Effector memory CD8-positive, alpha-beta T cell (primary cell): ENCODE data around the gene LRP10.
A peak's percentile ranks its signal among the peaks of the same experiment; 100 is the strongest.
"Not testable (repeated sequence)": the region's sequence is repeated elsewhere in the genome, so short reads cannot be mapped to it uniquely, and the experiment has no call there.

Source experiments
- ATAC-seq: fragments of 150-1000 bp; cut with Tn5 transposase; replicated peaks from 2 replicates; pipeline ENCODE4 v1.10.0; 2021; ENCODE audit warnings: mild to moderate bottlenecking, moderate library complexity
- DNase-seq, 3 experiments: peaks; one replicate each; pipeline ENCODE4 v3.0.0; 2021
- H3K27ac Mint-ChIP-seq, 2 donors: one replicate each; pipeline ENCODE4 v1.8.0; 2022; ENCODE audit warnings: mild to moderate bottlenecking in 2 of 2, mixed read lengths in 2 of 2, moderate library complexity in 2 of 2
- H3K27me3 Mint-ChIP-seq, 2 donors: one replicate each; pipeline ENCODE4 v1.8.0; 2022; ENCODE audit warnings: mixed read lengths in 2 of 2
- H3K36me3 Mint-ChIP-seq: one replicate; pipeline ENCODE4 v1.8.0; 2022; ENCODE audit warnings: mild to moderate bottlenecking, moderate library complexity, mixed read lengths; ENCODE audit not compliant: insufficient read depth
- H3K4me1 Mint-ChIP-seq, 2 donors: one replicate each; pipeline ENCODE4 v1.8.0; 2022; ENCODE audit warnings: low read depth in 2 of 2, mixed read lengths in 2 of 2
- H3K4me3 Mint-ChIP-seq, 2 donors: one replicate each; pipeline ENCODE4 v1.8.0; 2022; ENCODE audit warnings: mild to moderate bottlenecking in 2 of 2, mixed read lengths in 2 of 2, moderate library complexity in 2 of 2
- H3K9me3 Mint-ChIP-seq, 2 donors: one replicate each; pipeline ENCODE4 v1.8.0; 2022; ENCODE audit warnings: mixed read lengths in 2 of 2

Gene LRP10

GRCh38 chr14:22895402-22895801 is 23.9 kb downstream of the LRP10 start:
- Mint-ChIP-seq H3K4me1 (peaks cover 2 to 3% of the 10 kb centered on the region in 2 donors), H3K36me3 (peaks cover 5% of the 10 kb centered on the region), H3K9me3 (no peaks in the 10 kb centered on the region), H3K27ac (no peak overlapping the region), H3K27me3 (no peaks in the 10 kb centered on the region), H3K4me3 (no peak overlapping the region)
- DNase-seq (no peak), ATAC-seq (no peak)

- Mint-ChIP-seq H3K36me3 (peaks cover 10% of the 10 kb centered on the region), H3K27ac (peak overlapping the region in 1 of 2 donors; percentile 26), H3K4me1 (peaks cover 2 to 4% of the 10 kb centered on the region in 2 donors), H3K9me3 (no peaks in the 10 kb centered on the region), H3K4me3 (no peak overlapping the region), H3K27me3 (no peaks in the 10 kb centered on the region)
- no peak for DNase-seq
- no peak for ATAC-seq
These were observed 24.8 kb downstream of the LRP10 start for GRCh38 chr14:22896356-22896755.

- Mint-ChIP-seq H3K4me3 (no peak overlapping the region), H3K27ac (peak overlapping the region in 1 of 2 donors; percentile 26), H3K27me3 (no peaks in the 10 kb centered on the region), H3K4me1 (peaks cover 2 to 4% of the 10 kb centered on the region in 2 donors), H3K9me3 (no peaks in the 10 kb centered on the region), H3K36me3 (peaks cover 14% of the 10 kb centered on the region)
- no peak for ATAC-seq
- no peak for DNase-seq
These were observed 25.2 kb downstream of the LRP10 start for GRCh38 chr14:22896760-22897159.

GRCh38 chr14:22897357-22897756 is 25.8 kb downstream of the LRP10 start:
- Mint-ChIP-seq H3K27ac (peak overlapping the region in 1 of 2 donors; percentile 88), H3K36me3 (peaks cover 19% of the 10 kb centered on the region)
- DNase-seq, result no peak

GRCh38 chr14:22898302-22899090 is 27.0 kb downstream of the LRP10 start:
- Mint-ChIP-seq H3K4me1 (peaks cover 2 to 4% of the 10 kb centered on the region in 2 donors), H3K27ac (peak overlapping the region; percentile 47 to 88), H3K27me3 (no peaks in the 10 kb centered on the region), H3K9me3 (no peaks in the 10 kb centered on the region), H3K4me3 (no peak overlapping the region), H3K36me3 (peaks cover 29% of the 10 kb centered on the region)
- ATAC-seq (no peak), DNase-seq (no peak)

More at GRCh38 chr14:22897357-22897756, 25.8 kb downstream of the LRP10 start:
- Mint-ChIP-seq H3K4me1 (peaks cover 2 to 4% of the 10 kb centered on the region in 2 donors), H3K27me3 (no peaks in the 10 kb centered on the region), H3K9me3 (no peaks in the 10 kb centered on the region), H3K4me3 (no peak overlapping the region)
- ATAC-seq, result no peak

- peak overlapping the region; percentile 2 to 17 for H3K27ac Mint-ChIP-seq
- DNase-seq (peak; percentile 48 to 52 (median 48)), ATAC-seq (peak; percentile 78)
- H3K4me1 Mint-ChIP-seq, result peaks cover 2 to 4% of the 10 kb centered on the region in 2 donors
- H3K4me3 Mint-ChIP-seq, result no peak overlapping the region
- H3K27me3 Mint-ChIP-seq, result no peaks in the 10 kb centered on the region
- H3K36me3 Mint-ChIP-seq, result peaks cover 47% of the 10 kb centered on the region
- H3K9me3 Mint-ChIP-seq, result no peaks in the 10 kb centered on the region
These were observed 28.7 kb downstream of the LRP10 start for GRCh38 chr14:22900081-22900799.

- H3K9me3 Mint-ChIP-seq, result no peaks in the 10 kb centered on the region
- ATAC-seq (no peak), DNase-seq (no peak)
- H3K36me3 Mint-ChIP-seq, result peaks cover 60% of the 10 kb centered on the region
- H3K4me1 Mint-ChIP-seq, result peaks cover 2 to 4% of the 10 kb centered on the region in 2 donors
- H3K27me3 Mint-ChIP-seq, result no peaks in the 10 kb centered on the region
- no peak overlapping the region for H3K27ac Mint-ChIP-seq
- H3K4me3 Mint-ChIP-seq, result no peak overlapping the region
These were observed 30.3 kb downstream of the LRP10 start for GRCh38 chr14:22901799-22902198.

- no peak for ATAC-seq
- no peak for DNase-seq
- peaks cover 2 to 4% of the 10 kb centered on the region in 2 donors for H3K4me1 Mint-ChIP-seq
- H3K27me3 Mint-ChIP-seq, result no peaks in the 10 kb centered on the region
- peak overlapping the region in 1 of 2 donors; percentile 62 for H3K27ac Mint-ChIP-seq
- no peak overlapping the region for H3K4me3 Mint-ChIP-seq
- peaks cover 71% of the 10 kb centered on the region for H3K36me3 Mint-ChIP-seq
- H3K9me3 Mint-ChIP-seq, result no peaks in the 10 kb centered on the region
These were observed 32.2 kb downstream of the LRP10 start for GRCh38 chr14:22903742-22904087.

- peaks cover 85% of the 10 kb centered on the region for H3K36me3 Mint-ChIP-seq
- H3K9me3 Mint-ChIP-seq, result no peaks in the 10 kb centered on the region
- no peak overlapping the region for H3K27ac Mint-ChIP-seq
- H3K4me1 Mint-ChIP-seq, result peaks cover 4 to 7% of the 10 kb centered on the region in 2 donors
- DNase-seq (no peak), ATAC-seq (no peak)
- no peaks in the 10 kb centered on the region for H3K27me3 Mint-ChIP-seq
- H3K4me3 Mint-ChIP-seq, result no peak overlapping the region
These were observed 34.1 kb downstream of the LRP10 start for GRCh38 chr14:22905627-22906026.

- no peaks in the 10 kb centered on the region for H3K9me3 Mint-ChIP-seq
- peaks cover 86% of the 10 kb centered on the region for H3K36me3 Mint-ChIP-seq
- DNase-seq, result no peak
- no peak overlapping the region for H3K4me3 Mint-ChIP-seq
- H3K27ac Mint-ChIP-seq, result no peak overlapping the region
- no peak for ATAC-seq
- H3K4me1 Mint-ChIP-seq, result peaks cover 4 to 7% of the 10 kb centered on the region in 2 donors
- H3K27me3 Mint-ChIP-seq, result no peaks in the 10 kb centered on the region
These were observed 34.5 kb downstream of the LRP10 start for GRCh38 chr14:22906073-22906472.

GRCh38 chr14:22907429-22907828 is 35.9 kb downstream of the LRP10 start:
- Mint-ChIP-seq H3K4me1 (peaks cover 7 to 19% of the 10 kb centered on the region in 2 donors), H3K9me3 (no peaks in the 10 kb centered on the region), H3K27me3 (no peaks in the 10 kb centered on the region), H3K4me3 (no peak overlapping the region), H3K27ac (no peak overlapping the region), H3K36me3 (peaks cover 87% of the 10 kb centered on the region)
- DNase-seq (no peak), ATAC-seq (no peak)

- Mint-ChIP-seq H3K9me3 (no peaks in the 10 kb centered on the region), H3K36me3 (peaks cover 86% of the 10 kb centered on the region), H3K4me3 (no peak overlapping the region), H3K4me1 (peaks cover 10 to 24% of the 10 kb centered on the region in 2 donors), H3K27ac (no peak overlapping the region), H3K27me3 (no peaks in the 10 kb centered on the region)
- ATAC-seq (no peak), DNase-seq (no peak)
These were observed 37.1 kb downstream of the LRP10 start for GRCh38 chr14:22908601-22909000.

GRCh38 chr14:22910916-22911315 is 39.4 kb downstream of the LRP10 start:
- ATAC-seq, result no peak
- Mint-ChIP-seq H3K27me3 (no peaks in the 10 kb centered on the region), H3K9me3 (no peaks in the 10 kb centered on the region), H3K36me3 (peaks cover 83% of the 10 kb centered on the region), H3K4me3 (no peak overlapping the region), H3K4me1 (peaks cover 10 to 30% of the 10 kb centered on the region in 2 donors), H3K27ac (no peak overlapping the region)
- DNase-seq, result no peak

- ATAC-seq, DNase-seq, H3K27me3 Mint-ChIP-seq, H3K9me3 Mint-ChIP-seq, H3K27ac Mint-ChIP-seq, H3K4me3 Mint-ChIP-seq: not testable (repeated sequence)
- H3K36me3 Mint-ChIP-seq, result peaks cover 82% of the 10 kb centered on the region
- peaks cover 22 to 50% of the 10 kb centered on the region in 2 donors for H3K4me1 Mint-ChIP-seq
These were observed 43.3 kb downstream of the LRP10 start for GRCh38 chr14:22914836-22915235.
